HUES48 (cell line): ENCODE results near the gene SNRNP70.
A peak's percentile ranks its signal among the peaks of the same experiment; 100 is the strongest.

Source experiments
- H3K27ac ChIP-seq: one replicate; pipeline ENCODE4 v1.7.0; 2013; ENCODE audit warnings: low read depth, low read length, inconsistent platforms
- H3K27me3 ChIP-seq: 2 replicates; pipeline ENCODE4 v1.6.1; 2013; ENCODE audit warnings: mild to moderate bottlenecking, low read length; ENCODE audit not compliant: control insufficient read depth, insufficient read depth
- H3K36me3 ChIP-seq: 2 replicates; pipeline ENCODE4 v1.6.1; 2013; ENCODE audit warnings: low read length; ENCODE audit not compliant: control insufficient read depth, insufficient read depth
- H3K4me1 ChIP-seq: 2 replicates; pipeline ENCODE4 v1.6.1; 2013; ENCODE audit warnings: mild to moderate bottlenecking, low read length; ENCODE audit not compliant: control insufficient read depth, insufficient read depth
- H3K4me3 ChIP-seq: 2 replicates; pipeline ENCODE4 v1.5.1; 2013; ENCODE audit warnings: mild to moderate bottlenecking, low read depth, low read length
- H3K9ac ChIP-seq: 2 replicates; pipeline ENCODE4 v1.6.1; 2013; ENCODE audit warnings: mild to moderate bottlenecking, low read depth, low read length, moderate library complexity
- H3K9me3 ChIP-seq: 2 replicates; pipeline ENCODE4 v1.6.1; 2013; ENCODE audit warnings: low read length; ENCODE audit not compliant: control insufficient read depth, insufficient read depth

The SNRNP70 gene

GRCh38 chr19:49127674-49128544, 42.7 kb downstream of the SNRNP70 start:
- H3K27ac ChIP-seq = peak overlapping the region; percentile 47
- H3K27me3 ChIP-seq = no peaks in the 10 kb centered on the region
- no peaks in the 10 kb centered on the region for H3K9me3 ChIP-seq
- peaks cover 5% of the 10 kb centered on the region; the same call in 1 of the 2 replicates for H3K4me1 ChIP-seq
- no peaks in the 10 kb centered on the region for H3K36me3 ChIP-seq
- H3K9ac ChIP-seq = 0 out of 2 replicates have a peak overlapping the region, but pooled peaks have one; percentile 41
- H3K4me3 ChIP-seq = peak overlapping the region; percentile 80

- peaks cover 5% of the 10 kb centered on the region; the same call in 1 of the 2 replicates for H3K4me1 ChIP-seq
- peak overlapping the region; percentile 80 for H3K4me3 ChIP-seq
- no peaks in the 10 kb centered on the region for H3K36me3 ChIP-seq
- H3K27me3 ChIP-seq = no peaks in the 10 kb centered on the region
- no peak overlapping the region for H3K27ac ChIP-seq
- no peaks in the 10 kb centered on the region for H3K9me3 ChIP-seq
- H3K9ac ChIP-seq = no peak overlapping the region
Measured at GRCh38 chr19:49128545-49129237, 43.4 kb downstream of the SNRNP70 start.

- peak overlapping the region; percentile 80; the same call in 1 of the 2 replicates for H3K4me3 ChIP-seq
- H3K4me1 ChIP-seq = peaks cover 5% of the 10 kb centered on the region; the same call in 1 of the 2 replicates
- H3K36me3 ChIP-seq = 0 out of 2 replicates have a peak, but pooled peaks cover 1% of the 10 kb centered on the region
- no peak overlapping the region for H3K27ac ChIP-seq
- H3K9me3 ChIP-seq = no peaks in the 10 kb centered on the region
- H3K9ac ChIP-seq = no peak overlapping the region
- H3K27me3 ChIP-seq = no peaks in the 10 kb centered on the region
Measured at GRCh38 chr19:49129238-49129583, 44.0 kb downstream of the SNRNP70 start.

- Histone ChIP-seq H3K9me3 (no peaks in the 10 kb centered on the region), H3K9ac (no peak overlapping the region), H3K4me3 (no peak overlapping the region), H3K27ac (no peak overlapping the region), H3K36me3 (peaks cover 7% of the 10 kb centered on the region; the same call in 1 of the 2 replicates), H3K27me3 (no peaks in the 10 kb centered on the region), H3K4me1 (peaks cover 5% of the 10 kb centered on the region; the same call in 1 of the 2 replicates)
Measured at GRCh38 chr19:49130325-49130724, 45.1 kb downstream of the SNRNP70 start.

- Histone ChIP-seq H3K36me3 (peaks cover 18% of the 10 kb centered on the region), H3K9me3 (no peaks in the 10 kb centered on the region), H3K9ac (no peak overlapping the region), H3K27ac (no peak overlapping the region), H3K4me3 (peak overlapping the region; percentile 44), H3K4me1 (peaks cover 5% of the 10 kb centered on the region; the same call in 1 of the 2 replicates), H3K27me3 (no peaks in the 10 kb centered on the region)
Measured at GRCh38 chr19:49132974-49133609, 47.8 kb downstream of the SNRNP70 start.

GRCh38 chr19:49133621-49134454, 48.6 kb downstream of the SNRNP70 start:
- Histone ChIP-seq H3K27ac (no peak overlapping the region), H3K4me1 (peaks cover 5% of the 10 kb centered on the region; the same call in 1 of the 2 replicates), H3K4me3 (peak overlapping the region; percentile 44), H3K9ac (no peak overlapping the region), H3K36me3 (peaks cover 18% of the 10 kb centered on the region), H3K27me3 (no peaks in the 10 kb centered on the region), H3K9me3 (no peaks in the 10 kb centered on the region)

- H3K4me1 ChIP-seq = peaks cover 9% of the 10 kb centered on the region
- no peaks in the 10 kb centered on the region for H3K27me3 ChIP-seq
- H3K9ac ChIP-seq = no peak overlapping the region
- peaks cover 18% of the 10 kb centered on the region for H3K36me3 ChIP-seq
- no peaks in the 10 kb centered on the region for H3K9me3 ChIP-seq
- H3K27ac ChIP-seq = no peak overlapping the region
- no peak overlapping the region for H3K4me3 ChIP-seq
Measured at GRCh38 chr19:49135686-49136085, 50.4 kb downstream of the SNRNP70 start.

GRCh38 chr19:49136771-49137171, 51.5 kb downstream of the SNRNP70 start:
- peaks cover 18% of the 10 kb centered on the region for H3K36me3 ChIP-seq
- H3K4me3 ChIP-seq = no peak overlapping the region
- H3K9me3 ChIP-seq = no peaks in the 10 kb centered on the region
- no peak overlapping the region for H3K27ac ChIP-seq
- H3K4me1 ChIP-seq = peaks cover 9% of the 10 kb centered on the region
- no peaks in the 10 kb centered on the region for H3K27me3 ChIP-seq
- H3K9ac ChIP-seq = no peak overlapping the region

GRCh38 chr19:49140951-49141350, 55.7 kb downstream of the SNRNP70 start:
- no peaks in the 10 kb centered on the region for H3K27me3 ChIP-seq
- peaks cover 6% of the 10 kb centered on the region for H3K4me1 ChIP-seq
- peaks cover 7% of the 10 kb centered on the region for H3K36me3 ChIP-seq
- H3K27ac ChIP-seq = no peak overlapping the region
- H3K9me3 ChIP-seq = no peaks in the 10 kb centered on the region
- H3K9ac ChIP-seq = no peak overlapping the region
- H3K4me3 ChIP-seq = no peak overlapping the region

- Histone ChIP-seq H3K27me3 (no peaks in the 10 kb centered on the region), H3K9me3 (no peaks in the 10 kb centered on the region), H3K9ac (no peak overlapping the region), H3K36me3 (peaks cover 6% of the 10 kb centered on the region), H3K4me3 (no peak overlapping the region), H3K4me1 (peaks cover 6% of the 10 kb centered on the region), H3K27ac (no peak overlapping the region)
Measured at GRCh38 chr19:49141352-49141751, 56.1 kb downstream of the SNRNP70 start.
